Measurements from ENCODE around the gene ZNF761.
"Not testable (repeated sequence)": the region's sequence is repeated elsewhere in the genome, so short reads cannot be mapped to it uniquely, and the experiment has no call there.

ZNF761 gene

DNA sequence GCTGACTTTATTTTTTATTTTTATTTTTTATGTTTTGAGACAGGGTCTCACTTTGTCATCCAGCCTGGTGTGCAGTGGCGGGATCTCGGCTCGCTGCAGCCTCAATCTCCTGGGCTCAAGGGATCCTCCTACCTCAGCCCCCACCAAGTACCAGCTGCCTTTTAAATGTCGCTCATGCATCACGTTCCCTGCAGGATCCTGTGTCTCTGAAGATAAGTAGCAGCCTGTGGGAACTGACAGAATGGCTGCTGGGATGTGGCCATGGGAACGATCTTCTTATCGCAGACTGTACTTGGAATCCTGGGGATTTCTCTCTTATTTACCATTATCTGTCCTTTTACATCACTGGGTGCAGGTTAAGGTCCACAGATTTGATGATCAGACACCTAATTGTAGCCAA is 71.4 kb downstream of the ZNF761 start:
- intact Hi-C loops (cut with DNase I), result not testable (repeated sequence)
- DNase-seq, result peak in 20 of 42 donors; percentile 8 to 58 (median 29)

DNA sequence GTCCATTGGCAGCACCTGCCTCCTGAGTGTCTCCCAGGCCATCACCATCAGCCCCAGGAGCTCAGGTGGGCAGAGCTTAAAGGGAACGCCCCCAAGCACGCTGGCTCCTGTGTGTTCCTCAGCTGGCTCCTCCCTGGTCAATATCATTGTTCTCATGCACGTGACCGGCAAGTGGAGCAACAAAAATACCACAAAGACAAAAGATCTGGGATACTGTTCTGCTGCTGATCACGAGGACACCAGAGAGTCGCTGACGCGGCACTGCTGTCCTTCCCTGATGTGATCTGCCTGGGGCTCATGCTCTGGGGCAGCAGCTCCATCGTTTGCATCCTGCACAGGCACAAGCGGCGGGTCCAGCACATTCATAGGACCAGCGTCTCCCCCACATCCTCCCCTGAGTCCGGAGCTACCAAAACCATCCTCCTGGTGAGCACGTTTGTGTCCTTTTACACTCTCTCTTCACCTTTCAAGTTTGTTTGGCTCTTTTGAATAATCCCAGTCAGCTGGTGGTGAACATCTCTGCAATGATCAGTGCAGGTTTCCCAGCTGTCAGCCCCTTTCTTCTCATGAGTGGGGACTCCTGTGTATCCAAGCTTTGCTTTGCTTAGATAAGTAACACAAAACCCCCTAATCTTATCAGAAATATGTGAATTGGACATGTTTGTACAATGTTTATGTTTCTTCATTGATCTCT is 72.0 kb downstream of the ZNF761 start:
- peak in 25 of 42 donors; percentile 14 to 73 (median 36) for DNase-seq
- intact Hi-C loops (cut with DNase I), result not testable (repeated sequence)

DNA sequence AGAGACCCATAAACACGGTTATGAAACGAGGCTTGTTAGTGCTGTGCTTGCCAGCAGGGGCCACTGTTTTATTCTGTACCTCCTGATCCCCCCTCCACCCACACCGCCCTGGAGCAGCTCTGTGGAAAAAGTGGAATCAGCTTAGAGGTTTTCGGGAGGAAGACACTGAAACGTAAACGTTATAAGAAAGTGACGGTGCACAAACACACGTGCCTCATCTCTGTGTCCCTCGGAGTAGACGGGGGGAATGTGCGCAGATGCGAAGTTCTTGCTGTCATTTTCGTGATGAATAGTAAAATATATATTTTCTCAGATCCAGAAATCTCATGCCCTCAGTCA is 72.5 kb downstream of the ZNF761 start:
- intact Hi-C loops (cut with DNase I), result not testable (repeated sequence)

DNA sequence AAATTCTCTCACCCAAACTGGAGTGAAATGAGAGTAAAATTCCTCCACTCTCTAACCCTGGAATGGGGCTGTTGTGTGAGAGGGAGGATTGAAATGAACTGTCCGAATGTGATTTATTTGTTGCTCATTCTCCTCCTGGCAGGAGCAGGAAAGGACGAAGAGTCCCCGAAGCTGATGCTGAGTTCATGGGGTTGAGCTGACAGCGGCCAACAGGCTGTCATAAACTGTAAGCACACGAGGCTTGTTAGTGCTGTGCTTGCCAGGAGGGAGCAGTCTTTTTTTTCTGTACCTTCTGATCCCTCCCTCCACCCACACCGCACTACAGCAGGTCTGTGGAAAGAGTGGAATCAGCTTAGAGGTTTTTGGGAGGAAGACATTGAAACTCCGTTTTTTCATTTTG is 73.1 kb downstream of the ZNF761 start:
- peak in 11 of 42 donors; percentile 6 to 43 (median 24) for DNase-seq
- intact Hi-C loops (cut with DNase I), result no loop called here

More for the DNA sequence above, 72.5 kb downstream of the ZNF761 start:
- DNase-seq, result peak in 35 of 42 donors; percentile 7 to 82 (median 51)

DNA sequence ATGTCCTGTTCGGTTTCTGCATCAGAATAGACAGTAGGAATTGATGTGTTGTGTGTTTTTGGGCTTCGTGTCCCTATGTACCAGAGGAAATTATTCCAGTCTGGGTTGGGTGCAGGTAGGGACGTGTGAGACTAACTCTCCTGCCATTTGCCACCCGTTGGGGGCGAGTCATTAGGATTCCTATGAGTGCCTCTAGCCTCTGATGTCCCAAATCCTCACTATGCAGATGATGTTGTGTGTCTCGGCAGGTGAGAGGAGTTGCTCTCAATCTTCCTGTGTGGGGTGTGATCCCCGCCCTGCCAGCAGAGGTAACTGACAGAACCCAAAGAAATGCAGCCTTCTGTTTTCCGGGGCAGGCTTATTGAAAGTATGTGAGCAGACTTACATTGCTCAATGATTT is 74.9 kb downstream of the ZNF761 start:
- no peak for DNase-seq
- intact Hi-C loops (cut with DNase I), result no loop called here
